WTC11 (cell line): ENCODE measurements around the gene SUCLA2.

Source experiments
- CTCF ChIP-seq: fragments of 200-600 bp; IDR thresholded peaks from 2 replicates; pipeline ENCODE4 v1.8.0; 2022; ENCODE audit warnings: antibody characterized with exemption
- FOXK1 ChIP-seq: sonication (generic); formaldehyde crosslinking; IDR thresholded peaks from 2 replicates; pipeline ENCODE4 v1.8.0; 2022; ENCODE audit warnings: mild to moderate bottlenecking, moderate library complexity, missing genetic modification reagents
- MLX ChIP-seq: sonication (generic); formaldehyde crosslinking; IDR thresholded peaks from 2 replicates; pipeline ENCODE4 v1.8.1; 2023; ENCODE audit warnings: mild to moderate bottlenecking, missing genetic modification reagents, moderate library complexity
- TF ChIP-seq, protein P1 (sequence below): sonication (generic); formaldehyde crosslinking; IDR thresholded peaks from 2 replicates; pipeline ENCODE4 v1.8.0; 2023; ENCODE audit warnings: missing genetic modification reagents
- TF ChIP-seq, protein P2 (sequence below): sonication (generic); formaldehyde crosslinking; IDR thresholded peaks from 2 replicates; pipeline ENCODE4 v1.8.0; 2022; ENCODE audit warnings: mild to moderate bottlenecking, missing genetic modification reagents

DNA sequence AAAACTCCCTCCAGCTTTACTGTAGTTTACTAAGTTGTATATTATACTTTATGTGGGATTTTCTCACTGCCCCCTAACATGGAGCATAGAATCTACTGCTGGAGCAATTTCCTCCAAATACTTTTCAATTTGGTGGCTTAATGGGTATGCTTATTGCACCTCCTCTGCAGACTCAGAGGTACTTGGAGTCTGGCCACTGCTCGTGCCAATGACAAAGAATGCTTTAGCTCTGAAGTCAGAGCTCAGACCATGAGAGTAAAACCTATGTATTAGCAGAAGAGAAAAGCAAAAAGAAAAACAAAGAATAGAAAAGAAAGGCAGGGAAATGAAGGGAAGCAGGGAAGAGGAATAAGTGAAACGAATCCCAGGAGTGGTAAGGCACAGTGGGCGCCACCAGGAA, 71.9 kb downstream of the SUCLA2 start:
- TF ChIP-seq, protein P1, sequence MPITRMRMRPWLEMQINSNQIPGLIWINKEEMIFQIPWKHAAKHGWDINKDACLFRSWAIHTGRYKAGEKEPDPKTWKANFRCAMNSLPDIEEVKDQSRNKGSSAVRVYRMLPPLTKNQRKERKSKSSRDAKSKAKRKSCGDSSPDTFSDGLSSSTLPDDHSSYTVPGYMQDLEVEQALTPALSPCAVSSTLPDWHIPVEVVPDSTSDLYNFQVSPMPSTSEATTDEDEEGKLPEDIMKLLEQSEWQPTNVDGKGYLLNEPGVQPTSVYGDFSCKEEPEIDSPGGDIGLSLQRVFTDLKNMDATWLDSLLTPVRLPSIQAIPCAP = no peak
- TF ChIP-seq, protein P2, sequence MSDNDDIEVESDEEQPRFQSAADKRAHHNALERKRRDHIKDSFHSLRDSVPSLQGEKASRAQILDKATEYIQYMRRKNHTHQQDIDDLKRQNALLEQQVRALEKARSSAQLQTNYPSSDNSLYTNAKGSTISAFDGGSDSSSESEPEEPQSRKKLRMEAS = no peak
- TF ChIP-seq MLX (no peak), CTCF (no peak), FOXK1 (no peak)
